HCT116 (cell line): ENCODE data around the gene SNAP91. TPM values are rescaled to one million over a fixed set of nuclear protein-coding genes. Genes with fewer than 3 reads are reported as not detected.
A peak's percentile ranks its signal among the peaks of the same experiment; 100 is the strongest.

ENCODE experiments used
- ATAC-seq: fragments of 200-7000 bp; cut with Tn5 transposase; 2 replicates; pipeline ENCODE4 v1.9.1; 2020; ENCODE audit warnings: mild to moderate bottlenecking, moderate library complexity
- BruUV-seq: library from RNA; stranded (reverse); fragments of 400-500 nt; replicated peaks from 2 replicates; lab custom pipeline; 2021; lab: Mats Ljungman, UMichigan
- CTCF ChIA-PET: fragments of 300-600 bp; sonication (Branson Sonifier 250); formaldehyde crosslinking; loops from one replicate; lab custom pipeline; 2021; ENCODE audit warnings: antibody characterized with exemption; lab: Charles Lee
- POLR2A ChIA-PET: fragments of 300-600, 350-600 bp; sonication (Branson Sonifier 250); formaldehyde crosslinking; loops from one replicate; lab custom pipeline; 2021; ENCODE audit warnings: antibody characterized with exemption; lab: Charles Lee
- RAD21 ChIA-PET, 2 experiments: fragments of 300-600 bp; sonication (Branson Sonifier 250); formaldehyde crosslinking; loops; one replicate each; lab custom pipeline; 2023; ENCODE audit warnings: low total read pairs in 2 of 2; ENCODE audit not compliant: uncharacterized antibody in 2 of 2, unreplicated experiment in 2 of 2, low non-redundant PET in 1 of 2; lab: Charles Lee
- DNase-seq: peaks from one replicate; pipeline ENCODE4 v3.0.0-alpha.2; 2010; ENCODE audit warnings: low read depth, low spot score
- H2AFZ ChIP-seq: fragments of 200-600 bp; shearing (Covaris generic), sonication (generic); 2 replicates; pipeline ENCODE4 v1.6.1; 2017; ENCODE audit warnings: low read depth, mixed run types, mixed read lengths, antibody characterized with exemption, low read length; ENCODE audit not compliant: poor library complexity, severe bottlenecking
- H3K27ac ChIP-seq: 2 replicates; pipeline ENCODE4 v1.5.1; 2012; ENCODE audit warnings: low read depth, low read length
- H3K27me3 ChIP-seq: fragments of 200-600 bp; sonication (generic); 2 replicates; pipeline ENCODE4 v1.6.1; 2016; ENCODE audit warnings: mixed run types, low read length, mixed read lengths; ENCODE audit not compliant: insufficient read depth
- H3K36me3 ChIP-seq, 2 experiments: fragments of 200-500 bp in 1 of 2; fragments of 200-600 bp in 1 of 2; sonication (Bioruptor generic) in 1 of 2; sonication (generic) in 1 of 2; 2 replicates each; pipeline versions ENCODE4 v1.5.1 to v1.6.1; 2014 to 2016; ENCODE audit warnings: low read length in 2 of 2, inconsistent platforms in 1 of 2, mixed read lengths in 1 of 2, mixed run types in 1 of 2; ENCODE audit not compliant: insufficient read depth in 2 of 2, control insufficient read depth in 1 of 2
- H3K4me1 ChIP-seq, 2 experiments: fragments of 200-600 bp in 1 of 2; sonication (generic) in 1 of 2; 2 replicates each; pipeline versions ENCODE4 v1.5.1 to v1.6.1; 2012 to 2017; ENCODE audit warnings: low read length in 2 of 2, inconsistent platforms in 1 of 2, mild to moderate bottlenecking in 1 of 2, mixed read lengths in 1 of 2, mixed run types in 1 of 2, moderate library complexity in 1 of 2; ENCODE audit not compliant: insufficient read depth in 2 of 2, control insufficient read depth in 1 of 2
- H3K4me2 ChIP-seq: fragments of 200-600 bp; sonication (generic); 2 replicates; pipeline ENCODE4 v1.6.1; 2017; ENCODE audit warnings: mixed run types, low read length, mixed read lengths
- H3K4me3 ChIP-seq, 2 experiments: fragments of 200-600 bp in 1 of 2; sonication (generic) in 1 of 2; replicated peaks in 1 of 2; 2 replicates each; pipeline ENCODE4 v1.5.1; 2011 to 2016; ENCODE audit warnings: low read length in 2 of 2, control low read depth in 1 of 2, low read depth in 1 of 2, mild to moderate bottlenecking in 1 of 2, mixed read lengths in 1 of 2, mixed run types in 1 of 2
- H3K79me2 ChIP-seq: fragments of 200-600 bp; sonication (generic); 2 replicates; pipeline ENCODE4 v1.6.1; 2017; ENCODE audit warnings: mild to moderate bottlenecking, mixed run types, low read length, moderate library complexity, mixed read lengths; ENCODE audit not compliant: insufficient read depth
- H3K9ac ChIP-seq: fragments of 200-600 bp; sonication (generic); 2 replicates; pipeline ENCODE4 v1.6.1; 2016; ENCODE audit warnings: low read length, mixed read lengths
- H3K9me2 ChIP-seq: fragments of 200-600 bp; sonication (generic), shearing (Covaris generic); 2 replicates; pipeline ENCODE4 v1.6.1; 2017; ENCODE audit warnings: mixed run types, mild to moderate bottlenecking, moderate library complexity; ENCODE audit not compliant: insufficient read depth
- H3K9me3 ChIP-seq, 2 experiments: fragments of 200-500 bp in 1 of 2; fragments of 200-600 bp in 1 of 2; sonication (Bioruptor generic) in 1 of 2; sonication (generic) in 1 of 2; 2 replicates each; pipeline ENCODE4 v1.6.1; 2014 to 2017; ENCODE audit warnings: low read length in 2 of 2, mixed read lengths in 2 of 2, inconsistent platforms in 1 of 2, low read depth in 1 of 2, mild to moderate bottlenecking in 1 of 2, mixed run types in 1 of 2, moderate library complexity in 1 of 2; ENCODE audit not compliant: control insufficient read depth in 1 of 2, insufficient read depth in 1 of 2
- H4K20me1 ChIP-seq: fragments of 200-600 bp; sonication (generic), shearing (Covaris generic); 2 replicates; pipeline ENCODE4 v1.6.1; 2017; ENCODE audit warnings: mixed run types, mild to moderate bottlenecking, moderate library complexity; ENCODE audit not compliant: insufficient read depth
- ATF3 ChIP-seq: IDR thresholded peaks from 2 replicates; pipeline ENCODE4 v1.6.1; 2012
- CBX3 ChIP-seq: IDR thresholded peaks from 2 replicates; pipeline ENCODE4 v1.6.1; 2012; ENCODE audit warnings: low read depth
- CEBPB ChIP-seq: IDR thresholded peaks from 2 replicates; pipeline ENCODE4 v1.6.1; 2012; ENCODE audit warnings: low read depth
- SIN3A ChIP-seq: IDR thresholded peaks from 2 replicates; pipeline ENCODE4 v1.6.1; 2012; ENCODE audit warnings: low read depth
- TCF7L2 ChIP-seq: IDR thresholded peaks from 2 replicates; pipeline ENCODE4 v1.7.0; 2011; ENCODE audit warnings: borderline replicate concordance, inconsistent platforms; ENCODE audit not compliant: insufficient read depth, insufficient read length; ENCODE audit errors: extremely low read depth
- ZNF274 ChIP-seq: fragments of 200-500 bp; sonication (Bioruptor generic); IDR thresholded peaks from 2 replicates; pipeline ENCODE4 v1.6.1; 2014; ENCODE audit warnings: mild to moderate bottlenecking, low read depth, low read length, inconsistent platforms
- intact Hi-C: fragments of 100-400 bp; cut with micrococcal nuclease; formaldehyde crosslinking; loops from 2 replicates; pipeline ENCODE4 v1.10.0; 2022
- total RNA-seq: library from RNA; stranded (reverse); gene quantifications from one replicate; pipeline ENCODE4 v1.2.1, GENCODE V29; 2021; ENCODE audit not compliant: unreplicated experiment
- TF ChIP-seq, protein P1 (sequence below), 3 experiments: fragments of 200-600 bp in 1 of 3; sonication (generic) in 1 of 3; IDR thresholded peaks in 2 of 3; conservative IDR thresholded peaks in 1 of 3; 2 replicates each; pipeline ENCODE4 v1.5.1; 2012 to 2017; ENCODE audit warnings: low read depth in 2 of 3, low read length in 2 of 3, antibody characterized with exemption in 1 of 3, borderline replicate concordance in 1 of 3, control low read depth in 1 of 3, mild to moderate bottlenecking in 1 of 3, mixed read lengths in 1 of 3, mixed run types in 1 of 3, moderate library complexity in 1 of 3; ENCODE audit not compliant: insufficient read depth in 1 of 3
- TF ChIP-seq, protein P2 (sequence below): IDR thresholded peaks from 2 replicates; pipeline ENCODE4 v1.6.1; 2011; ENCODE audit warnings: mild to moderate bottlenecking, low read length, moderate library complexity; ENCODE audit not compliant: insufficient replicate concordance; ENCODE audit errors: extremely low read depth

Gene SNAP91
- total RNA-seq, 1 experiment from 2014 or later, result not detected

DNA sequence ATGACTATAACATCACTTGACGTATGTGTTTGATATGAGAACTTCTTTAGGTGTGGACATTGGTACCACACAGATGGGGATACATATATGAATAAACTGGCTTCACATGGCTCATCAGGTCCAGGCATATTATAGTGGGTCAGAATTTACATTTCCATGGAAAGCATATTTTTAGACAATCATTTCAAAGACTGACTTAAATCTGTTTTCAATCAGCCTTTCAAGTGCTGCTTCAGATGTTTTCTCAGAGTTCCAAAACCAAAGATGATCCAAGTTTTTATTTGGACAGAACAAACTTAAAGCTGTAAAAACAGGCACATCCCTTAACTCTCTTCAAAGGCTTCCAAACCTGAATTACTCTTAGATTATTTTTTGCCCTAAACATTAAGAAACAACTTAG is 108.4 kb downstream of the SNAP91 start:
- no peak for DNase-seq
- CTCF ChIA-PET, result interaction anchor here (1.7 kb wide), 1 partner anchor 15 kb away, joined by 13 read pairs; no protein-coding TSS in a partner anchor
- H3K9me3 ChIP-seq, result no peaks in the 10 kb centered on the region
- H3K4me1 ChIP-seq, result no peaks in the 10 kb centered on the region
- H3K9me2 ChIP-seq, result no peaks in the 10 kb centered on the region
- H4K20me1 ChIP-seq, result no peaks in the 10 kb centered on the region
- H3K36me3 ChIP-seq, result no peaks in the 10 kb centered on the region
- no peak overlapping the region for H3K4me3 ChIP-seq
- no peak for TF ChIP-seq CEBPB
- TF ChIP-seq, protein P1, sequence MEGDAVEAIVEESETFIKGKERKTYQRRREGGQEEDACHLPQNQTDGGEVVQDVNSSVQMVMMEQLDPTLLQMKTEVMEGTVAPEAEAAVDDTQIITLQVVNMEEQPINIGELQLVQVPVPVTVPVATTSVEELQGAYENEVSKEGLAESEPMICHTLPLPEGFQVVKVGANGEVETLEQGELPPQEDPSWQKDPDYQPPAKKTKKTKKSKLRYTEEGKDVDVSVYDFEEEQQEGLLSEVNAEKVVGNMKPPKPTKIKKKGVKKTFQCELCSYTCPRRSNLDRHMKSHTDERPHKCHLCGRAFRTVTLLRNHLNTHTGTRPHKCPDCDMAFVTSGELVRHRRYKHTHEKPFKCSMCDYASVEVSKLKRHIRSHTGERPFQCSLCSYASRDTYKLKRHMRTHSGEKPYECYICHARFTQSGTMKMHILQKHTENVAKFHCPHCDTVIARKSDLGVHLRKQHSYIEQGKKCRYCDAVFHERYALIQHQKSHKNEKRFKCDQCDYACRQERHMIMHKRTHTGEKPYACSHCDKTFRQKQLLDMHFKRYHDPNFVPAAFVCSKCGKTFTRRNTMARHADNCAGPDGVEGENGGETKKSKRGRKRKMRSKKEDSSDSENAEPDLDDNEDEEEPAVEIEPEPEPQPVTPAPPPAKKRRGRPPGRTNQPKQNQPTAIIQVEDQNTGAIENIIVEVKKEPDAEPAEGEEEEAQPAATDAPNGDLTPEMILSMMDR (IDR thresholded peaks at IDR 0.05 in 2 of 3, conservative IDR thresholded peaks at IDR 0.05 in 1 of 3; ENCODE audit: borderline replicate concordance in 1 of 3, insufficient read depth in 1 of 3, low read depth in 2 of 3, low read length in 2 of 3), result no peak
- TF ChIP-seq, protein P2, sequence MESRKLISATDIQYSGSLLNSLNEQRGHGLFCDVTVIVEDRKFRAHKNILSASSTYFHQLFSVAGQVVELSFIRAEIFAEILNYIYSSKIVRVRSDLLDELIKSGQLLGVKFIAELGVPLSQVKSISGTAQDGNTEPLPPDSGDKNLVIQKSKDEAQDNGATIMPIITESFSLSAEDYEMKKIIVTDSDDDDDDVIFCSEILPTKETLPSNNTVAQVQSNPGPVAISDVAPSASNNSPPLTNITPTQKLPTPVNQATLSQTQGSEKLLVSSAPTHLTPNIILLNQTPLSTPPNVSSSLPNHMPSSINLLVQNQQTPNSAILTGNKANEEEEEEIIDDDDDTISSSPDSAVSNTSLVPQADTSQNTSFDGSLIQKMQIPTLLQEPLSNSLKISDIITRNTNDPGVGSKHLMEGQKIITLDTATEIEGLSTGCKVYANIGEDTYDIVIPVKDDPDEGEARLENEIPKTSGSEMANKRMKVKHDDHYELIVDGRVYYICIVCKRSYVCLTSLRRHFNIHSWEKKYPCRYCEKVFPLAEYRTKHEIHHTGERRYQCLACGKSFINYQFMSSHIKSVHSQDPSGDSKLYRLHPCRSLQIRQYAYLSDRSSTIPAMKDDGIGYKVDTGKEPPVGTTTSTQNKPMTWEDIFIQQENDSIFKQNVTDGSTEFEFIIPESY, result no peak
- no peak for TF ChIP-seq TCF7L2
- no peak for TF ChIP-seq SIN3A
- TF ChIP-seq CBX3, result no peak
- TF ChIP-seq ZNF274, result no peak
- TF ChIP-seq ATF3, result no peak
- TF ChIP-seq, all 23 proteins: peak for 0
- Histone ChIP-seq H3K9ac (no peak overlapping the region), H3K79me2 (no peaks in the 10 kb centered on the region), H3K27me3 (no peaks in the 10 kb centered on the region), H3K27ac (no peak overlapping the region), H2AFZ (peak overlapping the region; percentile 15), H3K4me2 (no peak overlapping the region)
- ChIA-PET RAD21 (no interaction called here), POLR2A (no interaction called here)
- no peak for ATAC-seq
- no TSS peak for BruUV-seq
- intact Hi-C loops, result no loop called here
